ENCODE measurements around the gene OR51D1. TPM values are rescaled to one million over a fixed set of nuclear protein-coding genes. Genes with fewer than 3 reads are reported as not detected.

OR51D1 gene, protein sequence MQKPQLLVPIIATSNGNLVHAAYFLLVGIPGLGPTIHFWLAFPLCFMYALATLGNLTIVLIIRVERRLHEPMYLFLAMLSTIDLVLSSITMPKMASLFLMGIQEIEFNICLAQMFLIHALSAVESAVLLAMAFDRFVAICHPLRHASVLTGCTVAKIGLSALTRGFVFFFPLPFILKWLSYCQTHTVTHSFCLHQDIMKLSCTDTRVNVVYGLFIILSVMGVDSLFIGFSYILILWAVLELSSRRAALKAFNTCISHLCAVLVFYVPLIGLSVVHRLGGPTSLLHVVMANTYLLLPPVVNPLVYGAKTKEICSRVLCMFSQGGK
- not detected in 2 replicates for total RNA-seq

GRCh38 chr11:4636962-4637661 lies at the start of gene OR51D1:
Gene OR51D1 (plus strand): TSS chr11:4637477. CDS start chr11:4639791, 2,314 bp downstream.

DNA sequence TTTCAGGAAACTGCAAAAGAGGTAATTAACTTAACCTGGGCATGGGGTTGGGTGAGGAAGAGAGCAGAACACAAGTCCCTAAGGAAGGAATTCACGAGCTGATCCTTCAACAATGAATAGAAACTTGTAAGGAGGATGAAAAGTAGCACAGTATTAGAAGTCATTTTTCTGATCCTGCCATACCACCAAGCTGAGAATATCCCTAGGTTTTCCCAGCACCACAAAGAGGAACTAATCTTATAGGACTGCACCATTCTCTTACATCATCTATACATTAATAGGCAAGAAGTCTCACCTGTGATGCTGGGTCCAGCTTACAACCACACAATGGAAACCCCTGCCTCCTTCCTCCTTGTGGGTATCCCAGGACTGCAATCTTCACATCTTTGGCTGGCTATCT lies 43.5 kb upstream of the OR51D1 start, which contains the start of gene OR52I1:
Gene OR52I1, plus strand, starts transcription at position 301 of the 400 bp plus-strand sequence. Its CDS starts 0 bp downstream, at position 301.

DNA sequence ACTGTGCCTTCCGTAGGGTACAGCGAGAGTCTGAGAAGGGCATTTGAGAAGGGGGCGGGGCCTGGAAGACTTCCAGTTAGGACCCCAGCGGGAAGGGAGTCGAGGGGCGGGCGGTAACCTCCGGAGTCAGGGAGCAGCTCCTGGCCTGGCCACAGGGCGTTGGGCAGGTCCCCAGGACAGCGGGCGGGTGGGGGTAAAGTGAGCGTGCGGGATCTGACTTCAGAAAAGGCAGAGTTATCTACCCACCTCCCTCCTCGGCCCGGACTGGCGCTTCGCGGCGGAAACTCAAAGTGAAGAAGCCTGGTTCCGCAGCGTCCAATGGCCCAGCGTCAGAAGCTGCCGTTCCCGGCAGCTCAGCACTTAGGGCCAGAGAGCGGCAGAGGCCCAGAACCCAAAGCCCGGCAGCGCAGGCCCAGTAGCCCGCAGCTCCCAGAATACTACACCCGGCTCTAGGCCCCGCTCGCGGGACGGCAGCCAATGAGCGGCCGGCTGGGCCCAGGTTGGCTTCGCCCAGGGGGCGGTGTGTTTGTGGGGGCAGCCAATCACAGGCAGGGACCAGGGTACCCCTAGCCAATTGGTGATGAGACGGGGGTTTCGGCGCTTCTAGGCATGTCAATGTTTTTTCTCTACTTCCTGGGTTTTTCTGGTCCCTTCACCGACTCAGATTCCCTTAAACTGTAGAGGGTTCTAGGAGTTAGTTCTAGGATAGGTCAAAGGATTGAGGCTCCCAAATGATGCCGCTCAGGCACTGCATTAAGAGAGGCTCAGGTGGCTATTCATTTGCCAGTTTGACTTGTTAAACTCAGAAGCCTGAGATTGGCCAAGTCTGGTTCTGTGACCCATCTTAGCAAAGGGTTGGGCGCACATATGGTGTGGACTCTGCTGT lies 29.3 kb upstream of the OR51D1 start, which contains the start of gene TRIM68:
Gene TRIM68, minus strand, starts transcription at position 451 of the 886 bp plus-strand sequence. CDS start 2,727 bp downstream, outside the sequence.

GRCh38 chr11:4643682-4644081 lies 6.4 kb downstream of the OR51D1 start, which contains the start of gene OR51E1:
Gene OR51E1 (plus strand): TSS chr11:4643982. CDS start chr11:4652527, 8,545 bp downstream.

Other genes starting within 250 kb of the OR51D1 start
- gene TRIM21, start 243.8 kb upstream of the OR51D1 start, total RNA-seq: 15.3 and 18.3 TPM in 2 replicates
- gene OR52K2, start 188.2 kb upstream of the OR51D1 start, total RNA-seq: not detected in 2 replicates
- gene OR52K1, start 154.8 kb upstream of the OR51D1 start, total RNA-seq: not detected in 2 replicates
- not detected in 2 replicates for gene OR52M1, start 92.3 kb upstream of the OR51D1 start, total RNA-seq
- not detected in 2 replicates for gene OR52I2, start 55.7 kb upstream of the OR51D1 start, total RNA-seq
- gene OR52I1, start 43.4 kb upstream of the OR51D1 start, total RNA-seq: not detected in 2 replicates
- 9.9 and 12.5 TPM in 2 replicates for gene TRIM68, start 29.2 kb upstream of the OR51D1 start, total RNA-seq
- not detected in 2 replicates for gene OR51E1, start 6.5 kb downstream of the OR51D1 start, total RNA-seq
- gene OR51E2, start 60.4 kb downstream of the OR51D1 start, total RNA-seq: not detected in 2 replicates
- gene MMP26, start 67.3 kb downstream of the OR51D1 start, total RNA-seq: not detected in 2 replicates
- not detected in 2 replicates for gene OR51F1, start 132.5 kb downstream of the OR51D1 start, total RNA-seq
- not detected in 2 replicates for gene OR52R1, start 166.9 kb downstream of the OR51D1 start, total RNA-seq
- gene OR51F2, start 183.8 kb downstream of the OR51D1 start, total RNA-seq: not detected in 2 replicates
- gene OR51S1, start 211.7 kb downstream of the OR51D1 start, total RNA-seq: not detected in 2 replicates
- not detected in 2 replicates for gene OR51T1, start 244.4 kb downstream of the OR51D1 start, total RNA-seq

Measured in cardiac atrium fibroblast (primary cell).